ENCODE results near the gene GPA33.
"Not testable (repeated sequence)": the region's sequence is repeated elsewhere in the genome, so short reads cannot be mapped to it uniquely, and the experiment has no call there.

GPA33 gene

GRCh38 chr1:167054946-167055630 lies 35.1 kb downstream of the GPA33 start:
- DNase-seq: no peak

DNA sequence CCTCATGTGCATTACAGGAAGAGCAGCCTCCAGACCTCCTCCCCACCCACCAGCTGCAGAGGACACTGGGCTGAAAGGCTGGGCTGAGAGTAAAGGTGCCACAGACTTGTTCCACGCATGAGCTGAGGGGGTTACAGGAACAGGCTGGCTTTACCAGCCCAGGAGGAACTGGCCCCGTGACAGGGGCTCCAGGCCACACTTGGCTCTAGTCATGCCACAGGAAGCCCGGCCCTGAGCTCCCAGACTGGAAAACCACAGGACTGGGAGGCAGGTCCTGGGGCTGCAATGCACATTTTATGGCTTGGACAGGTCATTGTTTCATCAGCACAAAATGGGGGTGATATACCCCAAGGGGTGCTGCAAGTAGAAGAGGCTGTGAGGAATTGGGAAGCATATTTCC lies 35.6 kb downstream of the GPA33 start:
- DNase-seq: no peak

DNA sequence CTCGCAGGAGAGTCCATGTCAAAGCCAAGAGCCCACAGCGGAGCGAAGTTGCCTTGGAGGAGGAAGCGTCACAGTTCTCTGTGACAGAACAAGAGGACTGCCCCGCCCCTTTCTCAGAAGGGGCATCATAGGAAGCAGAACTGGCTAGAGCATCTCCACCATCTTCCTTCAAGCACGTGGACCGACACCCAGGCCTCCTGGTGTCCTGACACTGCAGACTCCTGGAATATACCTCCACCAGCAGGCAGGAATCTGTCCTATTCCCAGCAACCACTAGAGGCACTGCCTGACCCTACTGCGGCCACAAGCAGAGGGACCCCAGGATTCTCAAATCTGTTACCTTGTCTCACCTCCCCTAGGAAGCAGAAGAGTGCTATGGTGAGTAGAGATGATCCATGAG lies 37.8 kb downstream of the GPA33 start:
- no peak for DNase-seq

DNA sequence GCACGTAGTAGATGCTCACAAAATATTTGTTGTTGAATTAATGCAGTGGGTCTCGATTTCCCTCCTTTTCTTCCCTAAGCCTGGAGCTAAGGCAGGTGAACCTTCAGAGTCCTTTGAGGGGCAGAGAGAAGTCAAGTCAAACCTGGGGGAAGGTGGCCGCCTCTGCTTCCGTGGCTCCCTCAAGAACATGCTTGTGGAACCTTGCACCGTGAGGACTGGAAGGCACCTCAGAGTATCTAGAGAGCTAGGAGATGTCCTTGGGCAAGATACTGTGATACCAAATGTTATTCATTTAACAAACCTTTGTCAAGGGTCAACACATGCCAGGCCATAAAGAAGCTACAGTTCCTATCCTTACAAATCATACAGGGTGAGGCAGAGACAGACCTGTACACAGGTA lies 38.3 kb downstream of the GPA33 start:
- DNase-seq: no peak

DNA sequence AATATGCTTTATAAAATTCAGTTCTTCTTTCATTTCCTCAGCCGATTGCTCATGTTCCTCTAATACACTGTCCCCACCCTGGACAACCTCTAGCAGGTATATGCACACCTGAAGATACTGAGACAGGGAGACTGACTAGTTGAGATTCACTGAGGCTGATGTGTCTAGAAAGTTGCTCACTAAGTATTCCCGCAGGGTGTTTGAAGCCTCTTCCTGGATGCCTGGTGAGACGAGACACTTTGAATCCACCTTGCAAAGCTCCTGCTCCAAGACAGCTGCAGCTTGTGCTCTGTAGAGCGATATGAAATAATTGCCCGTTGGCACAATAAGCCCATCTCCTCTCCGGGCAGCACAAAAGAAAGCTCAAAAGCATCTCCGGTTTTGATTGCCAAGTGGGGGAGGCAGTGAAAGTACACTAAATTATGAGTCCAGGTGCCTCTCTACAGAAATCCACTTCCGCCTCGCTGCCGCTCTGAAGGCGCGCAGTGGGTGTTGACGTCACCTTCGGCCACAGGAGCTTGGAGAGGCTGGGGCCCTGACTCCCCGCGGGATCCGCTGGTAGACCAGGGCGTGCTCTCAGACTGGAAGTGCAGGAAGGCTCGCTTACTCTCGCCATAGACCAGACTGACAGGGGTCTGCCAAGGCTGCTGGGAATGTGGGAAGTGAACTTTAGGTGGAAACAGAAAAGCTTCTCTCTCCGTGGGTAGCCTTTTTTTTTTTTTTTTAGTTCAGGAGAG lies 46.3 kb downstream of the GPA33 start:
- peak; percentile 72 for DNase-seq

DNA sequence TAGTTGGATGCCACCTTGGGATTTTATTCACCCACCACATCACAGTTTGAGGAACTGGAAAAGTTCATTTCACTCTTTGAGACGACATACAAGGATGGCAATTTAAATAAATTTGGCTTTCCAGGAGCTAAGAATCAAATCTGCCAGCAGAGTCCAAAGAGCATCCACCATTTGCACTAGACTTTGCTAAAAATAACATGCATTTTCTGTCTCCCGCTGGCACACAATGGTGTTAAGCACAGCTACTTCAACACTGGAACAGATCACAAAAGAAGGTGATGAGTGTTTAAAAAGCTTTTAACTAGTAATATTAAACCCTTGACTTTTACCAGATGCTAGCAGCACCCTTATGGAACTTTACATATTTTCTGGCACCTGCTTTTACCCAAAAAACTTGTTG lies 56.5 kb downstream of the GPA33 start:
- DNase-seq: no peak

- DNase-seq: not testable (repeated sequence)
These were observed 60.6 kb downstream of the GPA33 start for GRCh38 chr1:167029553-167029952.

DNA sequence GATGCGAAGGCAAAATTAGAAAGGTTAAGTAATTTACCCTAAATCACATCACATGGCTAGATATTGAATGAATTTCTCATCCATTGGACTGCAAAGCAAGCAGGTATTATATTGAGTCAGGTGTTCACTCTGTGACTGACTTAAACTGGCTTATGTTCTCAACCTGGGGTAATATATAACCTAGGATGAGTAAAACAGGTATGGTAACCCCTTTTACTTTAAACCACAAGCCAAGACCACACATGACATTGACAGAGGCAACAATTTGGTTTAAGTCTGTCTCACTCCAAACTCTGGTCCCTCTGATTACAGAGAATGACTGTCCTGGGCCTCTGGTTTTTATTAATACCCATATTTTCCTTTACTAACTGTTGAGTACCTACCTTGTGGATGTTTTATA lies 67.8 kb downstream of the GPA33 start:
- peak; percentile 6 for DNase-seq

GRCh38 chr1:167016100-167016750 lies 74.0 kb downstream of the GPA33 start:
- DNase-seq: no peak

DNA sequence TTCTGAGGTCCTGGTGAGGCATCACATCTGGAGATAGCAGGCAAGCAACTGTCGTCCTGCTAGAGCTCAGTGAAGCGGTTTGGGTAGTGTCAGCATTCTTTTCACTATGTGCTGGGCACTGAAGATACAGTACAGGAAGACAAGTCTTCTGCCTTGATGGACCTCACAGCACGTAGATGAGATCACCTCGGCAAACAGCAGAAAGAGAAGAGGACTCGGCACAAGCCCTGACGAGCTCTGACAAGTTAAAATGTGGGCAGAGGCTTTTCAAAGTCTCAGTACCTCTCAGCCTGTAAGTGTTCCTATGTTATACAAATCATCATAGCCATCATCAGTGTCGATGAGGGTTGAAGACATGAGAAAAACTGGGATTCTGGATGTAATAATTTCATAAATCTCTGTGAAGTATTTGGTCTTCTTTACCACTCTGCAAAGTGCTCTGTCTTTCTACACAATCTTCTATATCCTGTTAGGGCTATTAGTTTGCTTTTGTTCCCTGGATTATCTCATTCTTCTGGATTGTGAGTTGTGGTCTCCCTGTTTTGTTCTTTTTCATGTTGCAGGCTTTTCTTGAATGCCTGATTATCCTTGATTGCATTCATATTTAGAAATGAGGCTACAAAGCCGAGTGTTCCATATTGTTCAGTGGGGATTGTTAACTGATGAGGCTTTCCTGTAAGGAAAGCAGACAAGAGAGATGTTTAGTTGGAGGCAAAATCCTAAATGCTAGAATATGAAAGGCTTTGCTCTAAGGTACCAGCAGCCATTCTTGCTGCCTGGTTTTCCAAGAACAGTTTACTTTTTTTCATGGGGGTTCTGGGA lies 76.9 kb downstream of the GPA33 start:
- no peak for DNase-seq

DNA sequence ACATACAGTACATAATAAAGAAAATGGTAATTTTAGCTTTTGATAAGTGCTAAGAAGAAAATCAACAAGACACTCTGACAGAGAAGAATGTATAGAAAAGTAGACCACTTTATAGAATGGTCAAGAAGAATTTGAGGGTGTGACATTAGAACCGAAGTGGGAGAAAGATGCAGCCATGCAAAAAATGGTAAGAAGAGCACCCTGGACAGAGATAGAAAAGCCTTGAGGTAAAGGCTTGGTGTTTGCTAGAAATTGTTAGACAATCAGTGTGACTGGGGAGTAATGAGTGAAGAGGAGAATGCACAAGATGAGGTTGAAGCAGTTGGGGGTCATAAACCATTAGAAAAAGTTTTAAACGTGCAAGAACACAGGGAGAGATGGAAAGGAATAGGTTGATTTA lies 77.6 kb downstream of the GPA33 start:
- no peak for DNase-seq

DNA sequence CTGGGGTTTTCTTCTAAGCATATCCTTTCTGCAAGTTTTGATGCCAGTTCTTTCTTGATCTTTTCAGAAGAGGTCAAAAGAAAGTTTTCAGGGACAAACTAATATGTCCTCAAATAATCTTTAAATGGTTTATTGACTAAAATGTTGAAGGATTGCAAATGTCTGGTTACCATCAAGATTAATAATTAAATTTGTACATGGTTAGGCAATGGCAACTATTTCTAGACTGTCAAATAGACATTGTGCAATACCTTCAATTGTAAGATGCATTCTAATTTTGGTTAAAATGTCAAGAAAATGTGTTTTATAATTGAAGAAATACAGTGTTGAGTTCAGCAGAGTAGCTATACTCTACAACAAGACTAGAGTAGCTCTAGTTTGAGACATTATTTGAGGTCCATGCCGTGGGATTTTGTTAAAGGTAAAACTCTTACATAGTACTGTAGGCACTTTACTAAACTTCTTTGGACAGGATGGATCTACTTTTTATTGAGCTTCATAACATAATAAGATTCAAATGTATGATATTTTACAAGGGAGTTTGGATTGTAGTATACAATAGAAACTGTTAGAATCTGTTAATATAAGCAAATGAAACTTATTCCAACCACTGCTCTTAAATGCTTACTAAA lies 78.5 kb downstream of the GPA33 start:
- no peak for DNase-seq

GRCh38 chr1:167003711-167004110 lies 86.5 kb downstream of the GPA33 start:
- DNase-seq: no peak
